CD14-positive monocyte (primary cell): ENCODE data around the gene BMP2K. TPM values are rescaled to one million over a fixed set of nuclear protein-coding genes. Genes with fewer than 3 reads are reported as not detected.
A peak's percentile ranks its signal among the peaks of the same experiment; 100 is the strongest.

ENCODE experiments used
- DNase-seq, 3 donors: peaks; one replicate each; pipeline ENCODE4 v3.0.0-alpha.2; 2011 to 2022
- H2AFZ ChIP-seq: 2 replicates; pipeline ENCODE4 v1.6.0; 2012; ENCODE audit warnings: mild to moderate bottlenecking, low read depth, low read length, inconsistent platforms; ENCODE audit not compliant: insufficient read depth, poor library complexity, severe bottlenecking
- H3K27ac ChIP-seq, 2 donors: 1 replicate in 1 of 2; 2 replicates in 1 of 2; pipeline ENCODE4 v1.5.1; 2012 to 2013; ENCODE audit warnings: low read length in 2 of 2, control low read depth in 1 of 2, inconsistent platforms in 1 of 2, low read depth in 1 of 2, mild to moderate bottlenecking in 1 of 2
- H3K27me3 ChIP-seq, 2 donors: one replicate each; pipeline versions ENCODE4 v1.6.0 to v1.6.1; 2011 to 2013; ENCODE audit warnings: low read length in 2 of 2; ENCODE audit not compliant: control insufficient read depth in 2 of 2, insufficient read depth in 2 of 2
- H3K36me3 ChIP-seq, 2 donors: replicated peaks in 1 of 2; 1 replicate in 1 of 2; 2 replicates in 1 of 2; pipeline versions ENCODE4 v1.5.1 to v1.6.1; 2012 to 2013; ENCODE audit warnings: low read length in 2 of 2, control low read depth in 1 of 2, inconsistent platforms in 1 of 2, mild to moderate bottlenecking in 1 of 2; ENCODE audit not compliant: insufficient read depth in 2 of 2, control insufficient read depth in 1 of 2
- H3K4me1 ChIP-seq, 2 donors: 1 replicate in 1 of 2; 2 replicates in 1 of 2; pipeline versions ENCODE4 v1.5.1 to v1.6.1; 2012 to 2013; ENCODE audit warnings: low read length in 2 of 2, control low read depth in 1 of 2, inconsistent platforms in 1 of 2, mild to moderate bottlenecking in 1 of 2, moderate library complexity in 1 of 2; ENCODE audit not compliant: insufficient read depth in 2 of 2, control insufficient read depth in 1 of 2
- H3K4me2 ChIP-seq: replicated peaks from 2 replicates; pipeline ENCODE3; 2012; ENCODE audit warnings: low read length, moderate library complexity, mild to moderate bottlenecking; ENCODE audit not compliant: poor library complexity, severe bottlenecking; ENCODE audit errors: extremely low read depth
- H3K4me3 ChIP-seq, 3 experiments: fragments of 200-600 bp in 1 of 3; sonication (generic) in 1 of 3; replicated peaks in 1 of 3; 1 replicate in 2 of 3; 2 replicates in 1 of 3; pipeline ENCODE4 v1.5.1; 2011 to 2013; ENCODE audit warnings: low read length in 3 of 3, mild to moderate bottlenecking in 3 of 3, control low read depth in 2 of 3, low read depth in 2 of 3, inconsistent platforms in 1 of 3, moderate library complexity in 1 of 3
- H3K79me2 ChIP-seq: 2 replicates; pipeline ENCODE4 v1.6.0; 2012; ENCODE audit warnings: mild to moderate bottlenecking, control low read depth, inconsistent platforms, low read length, moderate library complexity; ENCODE audit not compliant: insufficient read depth
- H3K9ac ChIP-seq: 2 replicates; pipeline ENCODE4 v1.6.0; 2017; ENCODE audit warnings: low read length, mild to moderate bottlenecking; ENCODE audit not compliant: insufficient read depth, poor library complexity, severe bottlenecking
- H3K9me3 ChIP-seq, 2 donors: replicated peaks in 1 of 2; 1 replicate in 1 of 2; 2 replicates in 1 of 2; pipeline versions ENCODE4 v1.5.1 to v1.6.1; 2012 to 2013; ENCODE audit warnings: low read length in 2 of 2, control low read depth in 1 of 2; ENCODE audit not compliant: control insufficient read depth in 1 of 2, insufficient read depth in 1 of 2
- H4K20me1 ChIP-seq: 2 replicates; pipeline ENCODE4 v1.6.0; 2012; ENCODE audit warnings: mild to moderate bottlenecking, low read length, control low read depth, moderate library complexity; ENCODE audit not compliant: insufficient read depth
- H3K27ac Mint-ChIP-seq, 7 donors: one replicate each; pipeline ENCODE4 v1.8.0; 2020; ENCODE audit warnings: mild to moderate bottlenecking in 7 of 7, mixed read lengths in 7 of 7, moderate library complexity in 6 of 7, inconsistent platforms in 2 of 7
- H3K27me3 Mint-ChIP-seq, 3 donors: one replicate each; pipeline ENCODE4 v1.8.0; 2021 to 2022; ENCODE audit warnings: low read depth in 3 of 3, mild to moderate bottlenecking in 3 of 3, mixed read lengths in 3 of 3, moderate library complexity in 3 of 3, inconsistent platforms in 1 of 3
- H3K36me3 Mint-ChIP-seq, 2 donors: one replicate each; pipeline ENCODE4 v1.8.0; 2020; ENCODE audit warnings: mixed read lengths in 2 of 2, inconsistent platforms in 1 of 2, mild to moderate bottlenecking in 1 of 2
- H3K4me1 Mint-ChIP-seq: one replicate; pipeline ENCODE4 v1.8.0; 2020; ENCODE audit warnings: mild to moderate bottlenecking, mixed read lengths
- H3K4me3 Mint-ChIP-seq, 2 donors: one replicate each; pipeline ENCODE4 v1.8.0; 2020; ENCODE audit warnings: mild to moderate bottlenecking in 2 of 2, mixed read lengths in 2 of 2, moderate library complexity in 1 of 2
- H3K9me3 Mint-ChIP-seq, 7 donors: one replicate each; pipeline ENCODE4 v1.8.0; 2020 to 2022; ENCODE audit warnings: mixed read lengths in 7 of 7, mild to moderate bottlenecking in 6 of 7, moderate library complexity in 6 of 7, inconsistent platforms in 2 of 7
- CTCF ChIP-seq: fragments of 200-600 bp; IDR thresholded peaks from one replicate; pipeline ENCODE4 v1.8.0; 2022; ENCODE audit warnings: antibody characterized with exemption, mild to moderate bottlenecking
- WGBS: methylation state at CpG from one replicate; pipeline ENCODE4 v1.1.5; 2013; ENCODE audit warnings: missing lambda C conversion rate; ENCODE audit not compliant: insufficient coverage; 5-methylcytosine and 5-hydroxymethylcytosine counted together
- intact Hi-C, 2 donors: fragments of 100-400 bp; cut with micrococcal nuclease; formaldehyde crosslinking; loops; one replicate each; pipeline versions ENCODE4 v1.15.0 to v1.15.1; 2023
- polyA plus RNA-seq, 3 donors: library from polyadenylated mRNA; depleted of rRNA in 1 of 3; unstranded in 2 of 3; stranded (reverse) in 1 of 3; fragments of 300-500 nt in 2 of 3; fragments of >200 nt in 1 of 3; fragmentation: Illumina TruSeq in 2 of 3; gene quantifications; 1 replicate in 2 of 3; 2 replicates in 1 of 3; pipeline ENCODE4 v1.2.3, GENCODE V29; 2012 to 2021

The BMP2K gene
- polyA plus RNA-seq, 3 donors, result 11.8 to 39.7 (median 21.6) TPM

DNA sequence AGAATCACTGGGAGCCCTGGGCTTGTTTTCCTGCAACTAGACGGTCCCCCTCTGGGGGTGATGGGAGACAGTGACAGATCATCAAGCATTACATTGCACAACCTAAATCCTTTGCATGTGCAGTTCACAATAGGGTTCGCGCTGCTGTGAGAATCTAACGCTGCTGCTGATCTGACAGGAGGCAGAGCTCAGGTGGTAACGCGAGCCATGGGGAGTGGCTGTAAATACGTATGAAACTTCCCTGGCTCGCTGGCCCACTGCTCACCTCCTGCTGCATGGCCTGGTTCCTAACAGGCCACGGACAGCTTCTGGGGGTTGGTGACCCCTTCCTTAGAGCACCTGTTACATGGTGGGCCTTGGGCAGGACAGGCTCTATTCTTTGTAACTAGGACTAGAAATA, 152.7 kb downstream of the BMP2K start:
- no peaks in the 10 kb centered on the region for H3K9me3 Mint-ChIP-seq
- H3K27me3 ChIP-seq, result no peaks in the 10 kb centered on the region

DNA sequence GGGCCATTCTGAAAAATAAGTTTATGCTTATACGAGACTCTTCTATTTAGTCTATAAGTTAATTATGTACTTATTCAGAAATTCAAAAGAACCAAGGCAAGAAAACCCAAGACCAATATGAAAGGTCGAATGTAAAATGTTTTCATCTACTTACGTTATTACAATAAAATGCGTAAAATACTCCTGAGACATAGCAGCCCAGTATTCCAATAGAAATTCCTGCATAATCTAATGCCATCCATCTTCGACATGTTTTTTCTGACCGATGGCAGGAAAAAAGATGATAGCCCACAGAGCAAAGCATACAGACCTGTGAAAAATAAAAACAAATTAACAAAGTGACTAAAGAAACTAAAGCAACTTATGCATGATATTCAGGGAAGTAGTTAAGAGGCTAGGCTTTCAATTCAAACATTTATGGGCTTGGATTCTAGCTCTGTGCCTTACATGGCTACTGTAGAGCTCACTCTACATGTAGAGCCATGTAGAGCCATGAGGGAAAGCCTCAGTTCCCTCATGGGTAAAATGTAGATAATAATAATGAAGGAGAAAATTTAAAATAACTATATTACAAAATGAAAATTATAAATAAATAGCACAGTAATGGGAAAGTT, 154.0 kb downstream of the BMP2K start:
- WGBS, result 100% methylated on average over 2 of the region's 6 CpGs
- no peak for DNase-seq
- Mint-ChIP-seq H3K4me3 (no peak overlapping the region), H3K9me3 (no peaks in the 10 kb centered on the region), H3K27ac (no peak overlapping the region), H3K36me3 (peaks cover 39 to 48% of the 10 kb centered on the region in 2 donors), H3K4me1 (peaks cover 2% of the 10 kb centered on the region), H3K27me3 (no peaks in the 10 kb centered on the region)
- no peak for TF ChIP-seq CTCF
- H3K79me2 ChIP-seq, result no peaks in the 10 kb centered on the region
- H3K27ac ChIP-seq, result no peak overlapping the region
- intact Hi-C loops, result no loop called here
- no peaks in the 10 kb centered on the region for H3K9me3 ChIP-seq
- H3K36me3 ChIP-seq, result peaks cover 2 to 20% of the 10 kb centered on the region in 2 donors
- H3K27me3 ChIP-seq, result no peaks in the 10 kb centered on the region
- no peaks in the 10 kb centered on the region for H3K4me1 ChIP-seq
- no peak overlapping the region for H2AFZ ChIP-seq
- no peaks in the 10 kb centered on the region for H4K20me1 ChIP-seq
- H3K4me2 ChIP-seq, result no peak overlapping the region
- H3K9ac ChIP-seq, result no peak overlapping the region
- H3K4me3 ChIP-seq, result no peak overlapping the region

More for the DNA sequence above, 152.7 kb downstream of the BMP2K start:
- H3K27ac ChIP-seq, result peak overlapping the region in 1 of 2 donors; percentile 23
- Mint-ChIP-seq H3K27ac (peak overlapping the region in 2 of 7 donors; percentile 46 to 47), H3K27me3 (no peaks in the 10 kb centered on the region), H3K4me1 (peaks cover 2% of the 10 kb centered on the region), H3K36me3 (peaks cover 41 to 46% of the 10 kb centered on the region in 2 donors), H3K4me3 (no peak overlapping the region)
- DNase-seq, result no peak
- 98% methylated on average over 7 of the region's 9 CpGs for WGBS
- no peaks in the 10 kb centered on the region for H4K20me1 ChIP-seq
- intact Hi-C loops, result no loop called here
- no peaks in the 10 kb centered on the region for H3K4me1 ChIP-seq
- TF ChIP-seq CTCF, result no peak
- H3K9ac ChIP-seq, result no peak overlapping the region
- peaks cover 2 to 24% of the 10 kb centered on the region in 2 donors for H3K36me3 ChIP-seq
- no peaks in the 10 kb centered on the region for H3K9me3 ChIP-seq
- H2AFZ ChIP-seq, result no peak overlapping the region
- no peaks in the 10 kb centered on the region for H3K79me2 ChIP-seq
- H3K4me2 ChIP-seq, result no peak overlapping the region
- no peak overlapping the region for H3K4me3 ChIP-seq
